Testis (tissue), 2 donors: ENCODE measurements around the gene FAM193A.

Experiments used
- CTCF ChIP-seq, 3 experiments: fragments of 450-650 bp in 2 of 3; fragments of 200-600 bp in 1 of 3; sonication (generic) in 1 of 3; IDR thresholded peaks; one replicate each; pipeline ENCODE4 v1.5.1; 2016 to 2019; ENCODE audit warnings: antibody characterized with exemption in 3 of 3, mild to moderate bottlenecking in 2 of 3, moderate library complexity in 1 of 3
- POLR2A ChIP-seq: fragments of 450-650 bp; IDR thresholded peaks from one replicate; pipeline ENCODE4 v1.6.1; 2017; ENCODE audit warnings: antibody characterized with exemption, mild to moderate bottlenecking, moderate library complexity

GRCh38 chr4:2652415-2653160, 116.1 kb downstream of the FAM193A start:
- TF ChIP-seq POLR2A (no peak), CTCF (IDR thresholded peaks at IDR 0.05) (no peak)
